ENCODE measurements around the gene LRRC36.

DNA sequence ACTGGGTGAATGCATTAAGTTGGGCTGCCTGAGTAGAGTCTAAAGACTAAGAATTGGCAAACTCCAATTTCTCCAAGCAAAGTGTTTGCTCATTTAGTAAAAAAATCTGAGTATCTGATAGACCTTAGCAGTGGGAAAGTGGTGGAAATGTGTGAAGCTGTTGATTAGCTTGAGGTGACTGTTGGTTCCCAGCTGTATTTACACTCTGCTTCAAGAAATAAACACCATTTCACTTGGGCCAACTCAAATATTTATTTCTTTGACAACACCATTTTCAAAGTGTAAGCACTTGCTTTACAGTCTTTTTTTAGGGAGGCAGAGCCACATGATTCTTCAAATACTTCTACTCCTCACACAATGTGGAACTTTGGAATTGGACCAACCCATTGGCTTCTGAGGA, 8.8 kb upstream of the LRRC36 start:
- TF ChIP-seq, protein P1, sequence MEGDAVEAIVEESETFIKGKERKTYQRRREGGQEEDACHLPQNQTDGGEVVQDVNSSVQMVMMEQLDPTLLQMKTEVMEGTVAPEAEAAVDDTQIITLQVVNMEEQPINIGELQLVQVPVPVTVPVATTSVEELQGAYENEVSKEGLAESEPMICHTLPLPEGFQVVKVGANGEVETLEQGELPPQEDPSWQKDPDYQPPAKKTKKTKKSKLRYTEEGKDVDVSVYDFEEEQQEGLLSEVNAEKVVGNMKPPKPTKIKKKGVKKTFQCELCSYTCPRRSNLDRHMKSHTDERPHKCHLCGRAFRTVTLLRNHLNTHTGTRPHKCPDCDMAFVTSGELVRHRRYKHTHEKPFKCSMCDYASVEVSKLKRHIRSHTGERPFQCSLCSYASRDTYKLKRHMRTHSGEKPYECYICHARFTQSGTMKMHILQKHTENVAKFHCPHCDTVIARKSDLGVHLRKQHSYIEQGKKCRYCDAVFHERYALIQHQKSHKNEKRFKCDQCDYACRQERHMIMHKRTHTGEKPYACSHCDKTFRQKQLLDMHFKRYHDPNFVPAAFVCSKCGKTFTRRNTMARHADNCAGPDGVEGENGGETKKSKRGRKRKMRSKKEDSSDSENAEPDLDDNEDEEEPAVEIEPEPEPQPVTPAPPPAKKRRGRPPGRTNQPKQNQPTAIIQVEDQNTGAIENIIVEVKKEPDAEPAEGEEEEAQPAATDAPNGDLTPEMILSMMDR (conservative IDR thresholded peaks at IDR 0.05): no peak
- no peak for TF ChIP-seq EZH2 (IDR thresholded peaks at IDR 0.05; ENCODE audit: low read depth)
